DMS 273 treated with DMSO at 0.1 percent for 48 hours (cell line): Measurements from ENCODE around the gene FNDC3B.
A peak's percentile ranks its signal among the peaks of the same experiment; 100 is the strongest.

Experiments
- DNase-seq: peaks from one replicate; lab custom pipeline; 2025; lab: John Stamatoyannopoulos, UW

FNDC3B gene

GRCh38 chr3:172054115-172054764, 14.9 kb downstream of the FNDC3B start:
- no peak for DNase-seq

- no peak for DNase-seq
Measured at GRCh38 chr3:172056416-172056815, 17.0 kb downstream of the FNDC3B start.

- DNase-seq = no peak
Measured at GRCh38 chr3:172057059-172057458, 17.7 kb downstream of the FNDC3B start.

- DNase-seq = no peak
Measured at GRCh38 chr3:172057624-172058327, 18.4 kb downstream of the FNDC3B start.

GRCh38 chr3:172059532-172059931, 20.2 kb downstream of the FNDC3B start:
- no peak for DNase-seq

- no peak for DNase-seq
Measured at GRCh38 chr3:172060234-172060633, 20.9 kb downstream of the FNDC3B start.

GRCh38 chr3:172061724-172062184, 22.4 kb downstream of the FNDC3B start:
- DNase-seq = no peak

GRCh38 chr3:172062761-172063160, 23.4 kb downstream of the FNDC3B start:
- DNase-seq = no peak

GRCh38 chr3:172063456-172064432, 24.4 kb downstream of the FNDC3B start:
- no peak for DNase-seq

- DNase-seq = peak; percentile 86
Measured at GRCh38 chr3:172065527-172065926, 26.1 kb downstream of the FNDC3B start.

GRCh38 chr3:172065967-172066762, 26.8 kb downstream of the FNDC3B start:
- DNase-seq = no peak

- DNase-seq = no peak
Measured at GRCh38 chr3:172066880-172067796, 27.8 kb downstream of the FNDC3B start.

GRCh38 chr3:172067837-172068440, 28.6 kb downstream of the FNDC3B start:
- DNase-seq = no peak

GRCh38 chr3:172068977-172069376, 29.6 kb downstream of the FNDC3B start:
- DNase-seq = no peak

GRCh38 chr3:172069478-172069877, 30.1 kb downstream of the FNDC3B start:
- DNase-seq = no peak

GRCh38 chr3:172070269-172070668, 30.9 kb downstream of the FNDC3B start:
- no peak for DNase-seq

GRCh38 chr3:172070802-172071201, 31.4 kb downstream of the FNDC3B start:
- DNase-seq = no peak

- no peak for DNase-seq
Measured at GRCh38 chr3:172071780-172072330, 32.5 kb downstream of the FNDC3B start.

- no peak for DNase-seq
Measured at GRCh38 chr3:172072543-172072942, 33.2 kb downstream of the FNDC3B start.
